Epithelial cell of proximal tubule (primary cell): ENCODE results near the gene HOXC9. TPM values are rescaled to one million over a fixed set of nuclear protein-coding genes. Genes with fewer than 3 reads are reported as not detected.
A peak's percentile ranks its signal among the peaks of the same experiment; 100 is the strongest.

ENCODE experiments used
- DNase-seq: peaks from one replicate; pipeline ENCODE4 v3.0.0-alpha.2; 2011; ENCODE audit warnings: low read depth
- H3K4me3 ChIP-seq: 2 replicates; pipeline ENCODE4 v1.5.1; 2011; ENCODE audit warnings: low read depth, mild to moderate bottlenecking, low read length
- total RNA-seq: library from RNA; depleted of rRNA; stranded (reverse); fragments of >200 nt; gene quantifications from 2 replicates; pipeline ENCODE4 v1.2.3, GENCODE V29; 2015
- TF ChIP-seq, protein P1 (sequence below): conservative IDR thresholded peaks from 2 replicates; pipeline ENCODE4 v1.5.1; 2012; ENCODE audit warnings: low read depth, mild to moderate bottlenecking, low read length

HOXC9 gene
- total RNA-seq: 9.9 and 11.0 TPM in 2 replicates

DNA sequence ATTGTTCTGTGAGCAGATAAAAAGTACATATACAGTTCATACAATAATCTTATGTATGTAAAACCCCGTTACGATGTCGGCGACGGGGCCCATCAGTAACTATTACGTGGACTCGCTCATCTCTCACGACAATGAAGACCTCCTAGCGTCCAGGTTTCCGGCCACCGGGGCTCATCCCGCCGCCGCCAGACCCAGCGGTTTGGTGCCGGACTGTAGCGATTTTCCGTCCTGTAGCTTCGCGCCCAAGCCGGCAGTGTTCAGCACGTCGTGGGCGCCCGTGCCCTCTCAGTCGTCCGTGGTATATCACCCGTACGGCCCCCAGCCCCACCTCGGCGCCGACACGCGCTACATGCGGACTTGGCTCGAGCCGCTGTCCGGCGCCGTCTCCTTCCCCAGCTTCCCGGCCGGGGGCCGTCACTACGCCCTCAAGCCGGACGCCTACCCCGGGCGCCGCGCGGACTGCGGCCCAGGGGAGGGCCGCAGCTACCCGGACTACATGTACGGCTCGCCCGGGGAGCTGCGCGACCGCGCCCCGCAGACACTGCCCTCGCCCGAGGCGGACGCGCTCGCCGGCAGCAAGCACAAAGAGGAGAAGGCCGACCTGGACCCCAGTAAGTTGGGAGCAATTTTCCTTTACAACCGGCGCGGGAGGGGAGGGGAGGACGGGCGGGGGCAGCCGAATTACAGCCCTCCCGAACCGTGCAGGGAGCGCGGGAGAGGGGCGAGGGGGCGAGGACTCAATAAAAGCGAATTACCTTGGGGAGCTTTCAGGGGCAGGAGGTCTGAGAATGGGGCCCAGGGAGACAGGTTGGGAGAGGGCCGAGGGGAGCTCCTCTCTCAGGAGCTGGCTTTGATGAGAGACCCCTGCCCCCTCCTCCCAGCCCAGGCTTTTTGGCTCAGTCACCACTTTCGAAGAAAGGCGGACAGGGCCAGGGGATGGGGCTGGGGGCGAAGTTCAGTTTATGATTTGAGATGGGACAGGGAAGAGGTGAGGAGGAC is at the start of gene HOXC9:
Gene HOXC9 (plus strand): TSS at position 46 of the 999 bp plus-strand sequence. CDS start 28 bp downstream, at position 74.
- DNase-seq: no peak
- H3K4me3 ChIP-seq: peak within 1 kb of the TSS; percentile 84

DNA sequence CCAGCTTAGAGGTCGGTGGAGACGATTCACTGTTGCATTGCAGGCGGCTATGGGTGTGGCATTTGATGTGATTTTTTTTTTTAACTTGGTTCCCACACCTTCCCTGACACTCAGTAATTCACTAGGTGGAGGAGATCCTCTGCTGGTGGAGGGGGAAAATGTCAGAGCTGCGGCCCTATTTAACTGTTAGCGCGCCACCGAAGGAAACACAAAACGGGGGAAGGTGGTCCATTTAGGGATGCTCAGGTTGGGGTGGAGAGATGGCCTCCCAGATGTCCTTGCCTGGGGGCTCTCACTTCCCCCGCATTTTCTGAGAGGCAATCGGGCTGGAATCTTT is 49.6 kb upstream of the HOXC9 start:
- DNase-seq: no peak
- H3K4me3 ChIP-seq: no peak overlapping the region
- TF ChIP-seq, protein P1, sequence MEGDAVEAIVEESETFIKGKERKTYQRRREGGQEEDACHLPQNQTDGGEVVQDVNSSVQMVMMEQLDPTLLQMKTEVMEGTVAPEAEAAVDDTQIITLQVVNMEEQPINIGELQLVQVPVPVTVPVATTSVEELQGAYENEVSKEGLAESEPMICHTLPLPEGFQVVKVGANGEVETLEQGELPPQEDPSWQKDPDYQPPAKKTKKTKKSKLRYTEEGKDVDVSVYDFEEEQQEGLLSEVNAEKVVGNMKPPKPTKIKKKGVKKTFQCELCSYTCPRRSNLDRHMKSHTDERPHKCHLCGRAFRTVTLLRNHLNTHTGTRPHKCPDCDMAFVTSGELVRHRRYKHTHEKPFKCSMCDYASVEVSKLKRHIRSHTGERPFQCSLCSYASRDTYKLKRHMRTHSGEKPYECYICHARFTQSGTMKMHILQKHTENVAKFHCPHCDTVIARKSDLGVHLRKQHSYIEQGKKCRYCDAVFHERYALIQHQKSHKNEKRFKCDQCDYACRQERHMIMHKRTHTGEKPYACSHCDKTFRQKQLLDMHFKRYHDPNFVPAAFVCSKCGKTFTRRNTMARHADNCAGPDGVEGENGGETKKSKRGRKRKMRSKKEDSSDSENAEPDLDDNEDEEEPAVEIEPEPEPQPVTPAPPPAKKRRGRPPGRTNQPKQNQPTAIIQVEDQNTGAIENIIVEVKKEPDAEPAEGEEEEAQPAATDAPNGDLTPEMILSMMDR: no peak

More for the DNA sequence above, at the start of gene HOXC9:
- TF ChIP-seq, protein P1: no peak

DNA sequence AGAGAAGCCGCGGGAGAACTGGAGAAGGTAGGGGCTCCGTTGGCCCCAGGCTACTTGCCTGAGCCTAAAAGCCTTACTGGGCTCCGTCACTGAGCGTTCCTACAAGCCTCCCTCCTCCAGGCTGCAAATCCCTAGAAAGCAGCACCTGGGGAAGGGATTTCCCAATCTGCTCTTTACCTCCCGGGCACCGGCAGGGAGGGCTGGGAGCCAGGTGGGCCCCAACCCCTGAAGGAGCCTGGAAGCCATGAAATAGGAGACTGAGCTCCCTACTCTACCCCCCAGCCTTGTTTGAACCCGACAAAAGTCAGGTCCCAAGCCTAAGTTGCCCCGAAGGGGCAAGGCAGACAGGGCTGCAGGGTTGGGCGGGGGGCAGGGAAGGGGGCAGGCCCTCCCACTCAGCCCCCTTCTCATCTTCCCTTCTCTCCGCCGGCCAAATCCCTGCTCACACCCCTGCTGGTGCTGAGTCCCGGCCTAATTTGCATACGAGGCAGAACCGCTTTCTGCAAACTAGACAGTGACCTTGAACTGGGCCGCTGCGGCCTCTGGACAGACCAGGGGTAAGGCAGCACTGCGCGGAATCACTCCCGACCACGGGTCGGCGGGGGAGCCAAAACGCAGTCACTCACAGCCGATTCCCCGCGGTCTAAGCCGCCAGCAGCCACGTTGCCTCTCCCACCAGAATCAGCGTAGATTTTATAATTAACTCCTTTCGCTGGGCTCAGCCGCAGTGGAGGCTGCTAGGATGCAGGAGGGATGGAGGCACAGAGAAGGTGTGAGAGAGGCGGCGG is 49.0 kb upstream of the HOXC9 start:
- no peak overlapping the region for H3K4me3 ChIP-seq
- TF ChIP-seq, protein P1: no peak
- no peak for DNase-seq

DNA sequence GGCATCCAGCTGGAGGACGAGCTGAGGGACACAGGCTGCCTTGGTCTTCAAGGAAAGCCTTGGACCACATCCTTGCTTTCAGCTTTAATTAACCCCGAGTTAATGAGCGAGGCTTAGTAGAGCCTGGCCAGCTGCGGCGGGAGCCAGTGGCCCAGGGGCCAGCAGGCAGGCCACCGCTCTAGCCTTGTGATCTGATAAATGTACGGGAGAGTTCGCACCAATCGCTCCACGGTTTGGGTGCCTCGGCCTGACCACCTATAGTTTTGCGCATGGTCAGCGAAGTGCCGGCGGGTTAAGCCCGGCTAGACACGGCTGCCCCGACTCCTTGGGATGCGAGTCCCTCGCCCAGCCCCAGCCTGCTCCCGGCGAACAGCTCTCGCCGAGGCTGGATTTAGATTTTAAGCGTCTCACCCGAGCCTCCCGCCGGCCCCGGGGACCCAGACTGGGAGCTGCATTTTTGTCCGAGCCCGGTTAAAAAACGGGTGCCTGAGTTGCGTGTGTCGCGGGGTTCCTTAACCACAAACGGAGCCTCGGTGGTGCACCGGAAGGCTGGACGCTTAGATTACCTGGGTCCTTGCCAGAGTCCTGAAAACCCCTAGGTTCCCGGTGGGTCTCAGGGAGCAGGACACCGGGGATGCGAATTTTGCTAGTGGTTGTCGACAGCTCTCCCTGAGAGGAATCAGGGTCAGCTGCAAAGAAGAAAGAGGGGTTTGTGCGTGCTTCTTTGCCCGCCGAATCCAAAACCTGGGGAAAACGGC is 48.2 kb upstream of the HOXC9 start:
- no peak overlapping the region for H3K4me3 ChIP-seq
- TF ChIP-seq, protein P1: no peak
- no peak for DNase-seq

DNA sequence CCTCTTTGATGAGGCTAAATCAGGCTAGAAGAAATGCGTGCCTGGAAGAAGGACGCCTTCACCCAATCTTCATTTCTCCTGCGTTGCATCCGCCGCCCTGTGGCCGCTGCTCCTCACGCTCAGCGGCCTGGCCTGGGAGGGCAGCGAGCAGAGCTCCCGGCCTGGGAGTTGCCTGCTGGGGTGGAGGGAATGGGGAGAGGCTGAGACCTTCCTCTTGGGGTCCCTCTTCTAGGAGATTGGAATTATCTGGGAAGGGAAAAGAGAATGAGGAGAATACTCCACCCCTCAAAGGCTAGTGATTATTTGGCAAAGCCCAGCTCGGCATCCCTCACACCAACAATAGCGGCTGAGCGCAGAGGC is 47.6 kb upstream of the HOXC9 start:
- TF ChIP-seq, protein P1: no peak
- no peak for DNase-seq

DNA sequence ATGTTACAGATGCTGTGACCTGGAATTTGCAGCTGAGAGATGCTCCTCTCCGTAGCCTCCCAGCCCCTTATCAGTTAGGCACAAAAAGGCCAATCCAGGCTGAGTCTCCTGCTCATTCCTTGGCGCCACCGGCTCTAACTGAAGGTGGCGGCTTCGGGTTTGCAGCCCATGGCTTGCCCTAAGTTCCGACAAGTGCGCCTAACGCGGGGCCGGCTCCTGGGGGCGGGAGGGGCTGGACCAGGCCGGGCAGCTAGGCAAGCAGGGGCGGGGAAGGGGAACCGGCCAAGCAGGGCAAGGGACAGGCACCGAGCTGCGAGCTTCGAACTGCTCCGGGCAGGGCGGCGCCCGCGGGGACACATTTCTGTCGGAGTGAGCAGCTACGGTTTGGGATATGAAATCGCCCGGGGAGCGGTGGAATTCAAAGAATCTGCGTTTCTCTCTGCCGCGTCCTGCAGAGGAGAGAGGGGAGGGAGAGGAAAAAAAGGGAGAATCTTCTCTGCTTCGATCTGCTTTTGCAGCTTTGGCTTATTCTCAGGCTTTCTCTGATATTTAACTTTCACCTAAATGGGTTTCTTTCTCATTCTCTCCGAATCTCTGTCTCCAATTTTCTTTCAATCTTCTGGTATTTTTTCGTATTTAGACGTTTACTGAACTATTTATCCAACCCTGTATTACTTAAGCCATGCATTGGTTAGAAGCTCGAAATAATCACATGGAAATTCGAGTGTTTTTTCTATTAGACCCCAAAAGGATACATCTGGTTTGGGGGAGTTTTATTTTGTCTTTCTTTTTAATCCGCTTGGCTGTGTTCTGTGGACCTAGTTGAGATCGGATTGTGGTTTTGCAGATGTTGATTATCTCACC is 46.9 kb upstream of the HOXC9 start:
- DNase-seq: no peak
- no peak overlapping the region for H3K4me3 ChIP-seq
- TF ChIP-seq, protein P1: no peak

More for the DNA sequence above, 47.6 kb upstream of the HOXC9 start:
- no peak overlapping the region for H3K4me3 ChIP-seq
